ENCODE measurements around the gene IL17C. TPM values are rescaled to one million over a fixed set of nuclear protein-coding genes. Genes with fewer than 3 reads are reported as not detected.

IL17C gene
- total and polyA plus RNA-seq, 2 experiments from 2014 or later, result 0.57 TPM; not detected in 1

DNA sequence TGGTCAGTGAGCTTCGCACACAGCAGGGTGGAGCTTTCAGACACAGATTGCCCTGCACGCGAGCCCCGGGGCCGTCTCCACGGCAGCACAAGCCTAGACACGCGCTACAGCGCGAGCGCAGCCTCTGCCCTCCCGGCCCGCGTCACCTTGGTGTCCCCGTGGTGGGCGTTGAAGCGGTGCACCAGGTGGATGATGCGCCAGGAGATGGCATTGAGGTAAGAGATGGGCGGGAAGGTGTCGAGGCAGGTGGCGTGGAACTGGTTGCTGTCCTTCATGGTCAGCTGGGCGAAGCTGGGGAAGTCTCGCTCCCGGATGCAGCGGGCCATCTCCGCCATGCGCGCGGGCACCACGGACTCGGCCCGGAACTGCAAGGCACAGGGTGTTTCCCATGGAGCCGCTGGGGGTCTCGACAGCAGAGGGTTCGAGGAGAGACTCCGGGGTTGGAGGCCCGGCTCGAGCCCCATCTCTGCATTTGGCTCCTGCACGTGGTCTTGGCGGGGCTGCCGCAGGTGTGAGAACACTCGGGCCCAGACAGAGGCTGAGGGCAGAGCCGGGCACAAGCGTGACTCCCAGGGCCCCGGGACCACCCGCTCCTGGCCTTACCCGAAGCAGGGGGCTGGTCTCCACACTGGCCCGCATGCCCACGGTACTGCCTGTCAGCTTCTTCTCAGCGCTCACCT, 16.8 kb downstream of the IL17C start:
- H3K9me2 ChIP-seq (replicated peaks; ENCODE audit: insufficient read depth), result no peaks in the 10 kb centered on the region
- DNase-seq (ENCODE audit: low spot score), result no peak
- no peaks in the 10 kb centered on the region for H3K9me3 ChIP-seq (ENCODE audit: low read depth)
- no peak overlapping the region for H3K27ac ChIP-seq
- peaks cover 12% of the 10 kb centered on the region for H3K4me1 ChIP-seq (ENCODE audit: insufficient read depth)
- H3K4me2 ChIP-seq, result no peak overlapping the region
- peaks cover 14% of the 10 kb centered on the region for H3K79me2 ChIP-seq
- no peak for TF ChIP-seq EZH2phosphoT487 (IDR thresholded peaks at IDR 0.05; ENCODE audit: low read depth, severe bottlenecking, unreplicated experiment)
- TF ChIP-seq EZH2 (IDR thresholded peaks at IDR 0.05; ENCODE audit: borderline replicate concordance), result no peak
- TF ChIP-seq, protein P1, sequence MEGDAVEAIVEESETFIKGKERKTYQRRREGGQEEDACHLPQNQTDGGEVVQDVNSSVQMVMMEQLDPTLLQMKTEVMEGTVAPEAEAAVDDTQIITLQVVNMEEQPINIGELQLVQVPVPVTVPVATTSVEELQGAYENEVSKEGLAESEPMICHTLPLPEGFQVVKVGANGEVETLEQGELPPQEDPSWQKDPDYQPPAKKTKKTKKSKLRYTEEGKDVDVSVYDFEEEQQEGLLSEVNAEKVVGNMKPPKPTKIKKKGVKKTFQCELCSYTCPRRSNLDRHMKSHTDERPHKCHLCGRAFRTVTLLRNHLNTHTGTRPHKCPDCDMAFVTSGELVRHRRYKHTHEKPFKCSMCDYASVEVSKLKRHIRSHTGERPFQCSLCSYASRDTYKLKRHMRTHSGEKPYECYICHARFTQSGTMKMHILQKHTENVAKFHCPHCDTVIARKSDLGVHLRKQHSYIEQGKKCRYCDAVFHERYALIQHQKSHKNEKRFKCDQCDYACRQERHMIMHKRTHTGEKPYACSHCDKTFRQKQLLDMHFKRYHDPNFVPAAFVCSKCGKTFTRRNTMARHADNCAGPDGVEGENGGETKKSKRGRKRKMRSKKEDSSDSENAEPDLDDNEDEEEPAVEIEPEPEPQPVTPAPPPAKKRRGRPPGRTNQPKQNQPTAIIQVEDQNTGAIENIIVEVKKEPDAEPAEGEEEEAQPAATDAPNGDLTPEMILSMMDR (IDR thresholded peaks at IDR 0.05; ENCODE audit: poor library complexity), result no peak
- no peak overlapping the region for H2AFZ ChIP-seq
- H3K36me3 ChIP-seq (replicated peaks; ENCODE audit: insufficient read depth, low read depth), result no peaks in the 10 kb centered on the region
- H3K27me3 ChIP-seq, result no peaks in the 10 kb centered on the region
- 95% methylated on average over 46 of the region's 50 CpGs for whole genome bisulfite sequencing (ENCODE audit: low lambda C conversion rate, missing lambda C conversion rate)
- H3K4me3 ChIP-seq, result no peak overlapping the region
- peaks cover 16% of the 10 kb centered on the region for H4K20me1 ChIP-seq (ENCODE audit: insufficient read depth, poor library complexity, severe bottlenecking)

DNA sequence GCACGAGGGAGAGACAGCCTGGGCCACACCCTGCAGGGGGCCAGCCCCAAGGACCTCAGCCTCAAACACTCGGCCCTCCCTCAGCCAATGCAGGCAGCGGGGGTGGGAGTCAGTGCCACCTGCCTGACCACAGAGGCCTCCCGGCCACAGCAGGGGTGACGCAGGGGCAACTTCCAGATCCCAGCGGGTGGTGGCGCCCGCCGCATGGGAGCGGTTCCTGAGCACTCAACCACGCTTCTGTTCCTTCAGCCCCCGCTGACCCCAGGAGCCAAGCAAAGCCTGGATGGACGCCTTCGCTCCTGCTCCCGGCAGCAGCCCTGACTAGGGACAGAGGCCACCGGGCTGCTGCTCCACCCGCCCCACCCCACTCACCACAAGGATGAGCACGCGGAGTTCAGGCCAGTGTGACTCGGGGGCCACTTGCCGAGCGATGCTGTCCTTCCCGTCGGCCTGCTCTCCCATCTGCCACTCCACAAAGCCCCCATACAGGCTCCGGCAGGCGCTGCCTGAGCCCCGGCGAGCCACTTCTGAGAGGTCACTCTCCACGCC, 17.4 kb downstream of the IL17C start:
- Histone ChIP-seq H3K36me3 (replicated peaks; ENCODE audit: insufficient read depth, low read depth) (no peaks in the 10 kb centered on the region), H3K4me1 (ENCODE audit: insufficient read depth) (peaks cover 15% of the 10 kb centered on the region), H3K27ac (no peak overlapping the region), H2AFZ (no peak overlapping the region), H3K4me3 (no peak overlapping the region), H3K9me3 (ENCODE audit: low read depth) (no peaks in the 10 kb centered on the region), H3K27me3 (no peaks in the 10 kb centered on the region), H3K4me2 (no peak overlapping the region), H3K9me2 (replicated peaks; ENCODE audit: insufficient read depth) (no peaks in the 10 kb centered on the region), H3K79me2 (peaks cover 20% of the 10 kb centered on the region), H4K20me1 (ENCODE audit: insufficient read depth, poor library complexity, severe bottlenecking) (peaks cover 21% of the 10 kb centered on the region)
- no peak for DNase-seq (ENCODE audit: low spot score)
- WGBS (ENCODE audit: low lambda C conversion rate, missing lambda C conversion rate), result 89% methylated on average over 26 of the region's 29 CpGs
- TF ChIP-seq EZH2phosphoT487 (IDR thresholded peaks at IDR 0.05; ENCODE audit: low read depth, severe bottlenecking, unreplicated experiment) (no peak), EZH2 (IDR thresholded peaks at IDR 0.05; ENCODE audit: borderline replicate concordance) (no peak)
- TF ChIP-seq, protein P1 (IDR thresholded peaks at IDR 0.05; ENCODE audit: poor library complexity), result no peak

DNA sequence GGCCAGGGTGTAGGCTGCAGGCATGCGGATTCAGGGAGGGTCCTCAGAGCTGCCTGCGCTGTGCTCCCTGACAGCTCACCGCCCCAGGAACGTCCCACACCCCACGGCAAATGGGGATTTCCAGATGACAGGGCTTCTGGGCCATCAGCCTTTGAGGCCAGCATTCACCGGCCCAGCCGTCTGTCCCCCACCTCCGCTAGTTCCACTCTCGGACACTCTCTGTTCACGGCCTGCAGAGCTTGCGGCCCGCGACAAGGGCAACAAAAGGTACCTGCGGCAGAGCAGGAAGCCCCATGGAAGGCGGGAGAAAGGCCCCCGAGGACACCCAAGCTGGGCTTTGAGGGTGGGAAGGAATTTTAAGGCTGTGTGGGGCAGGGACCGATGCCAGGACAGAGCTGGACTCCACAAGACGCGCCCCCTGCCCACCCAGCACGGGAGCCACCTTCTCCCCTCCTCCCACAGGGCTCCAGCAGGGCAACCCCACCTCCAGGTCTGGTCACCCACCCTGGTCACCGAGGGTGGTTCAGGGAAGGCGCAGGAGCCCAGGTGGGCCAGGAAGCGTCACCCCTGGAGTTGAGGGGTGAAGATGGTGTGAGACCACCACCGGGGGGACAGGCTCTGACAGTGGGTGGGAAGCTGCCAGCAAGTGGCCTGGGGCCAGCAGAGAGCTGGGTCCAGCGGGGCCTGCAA, 18.1 kb downstream of the IL17C start:
- no peaks in the 10 kb centered on the region for H3K9me2 ChIP-seq (replicated peaks; ENCODE audit: insufficient read depth)
- H4K20me1 ChIP-seq (ENCODE audit: insufficient read depth, poor library complexity, severe bottlenecking), result peaks cover 27% of the 10 kb centered on the region
- 93% methylated on average over 22 of the region's 25 CpGs for WGBS (ENCODE audit: low lambda C conversion rate, missing lambda C conversion rate)
- H3K27ac ChIP-seq, result no peak overlapping the region
- H3K79me2 ChIP-seq, result peaks cover 26% of the 10 kb centered on the region
- H3K4me3 ChIP-seq, result no peak overlapping the region
- H3K9me3 ChIP-seq (ENCODE audit: low read depth), result no peaks in the 10 kb centered on the region
- no peak overlapping the region for H3K4me2 ChIP-seq
- H3K27me3 ChIP-seq, result no peaks in the 10 kb centered on the region
- peaks cover 16% of the 10 kb centered on the region for H3K4me1 ChIP-seq (ENCODE audit: insufficient read depth)
- no peaks in the 10 kb centered on the region for H3K36me3 ChIP-seq (replicated peaks; ENCODE audit: insufficient read depth, low read depth)
- TF ChIP-seq EZH2phosphoT487 (IDR thresholded peaks at IDR 0.05; ENCODE audit: low read depth, severe bottlenecking, unreplicated experiment) (no peak), EZH2 (IDR thresholded peaks at IDR 0.05; ENCODE audit: borderline replicate concordance) (no peak)
- TF ChIP-seq, protein P1 (IDR thresholded peaks at IDR 0.05; ENCODE audit: poor library complexity), result no peak
- no peak for DNase-seq (ENCODE audit: low spot score)
- no peak overlapping the region for H2AFZ ChIP-seq
